Retina (tissue), 1 donor: ENCODE measurements around the gene KATNB1.

Experiments
- DNase-seq: peaks from one replicate; pipeline ENCODE4 v3.0.0-alpha.2; 2016

Gene KATNB1

DNA sequence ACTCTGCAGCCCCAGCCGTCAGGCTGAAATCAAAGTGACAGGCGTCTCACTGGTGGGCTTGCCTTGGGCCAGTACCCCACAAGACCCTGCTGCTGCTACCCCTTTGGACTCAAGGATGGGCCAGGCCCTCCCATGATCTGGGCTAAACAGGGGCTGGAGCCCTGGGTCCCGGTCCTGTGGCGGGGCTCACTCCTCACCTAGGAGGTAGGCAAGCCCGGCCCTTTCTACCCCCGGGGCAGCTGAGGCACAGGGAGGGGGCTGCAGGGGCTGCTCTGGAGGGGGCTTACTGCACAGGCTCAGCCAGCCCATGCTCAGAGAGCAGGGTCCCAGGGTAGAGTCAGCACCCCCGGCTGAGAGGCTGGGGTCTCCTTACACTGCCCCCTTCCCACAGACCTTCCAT is 23.6 kb downstream of the KATNB1 start:
- no peak for DNase-seq

DNA sequence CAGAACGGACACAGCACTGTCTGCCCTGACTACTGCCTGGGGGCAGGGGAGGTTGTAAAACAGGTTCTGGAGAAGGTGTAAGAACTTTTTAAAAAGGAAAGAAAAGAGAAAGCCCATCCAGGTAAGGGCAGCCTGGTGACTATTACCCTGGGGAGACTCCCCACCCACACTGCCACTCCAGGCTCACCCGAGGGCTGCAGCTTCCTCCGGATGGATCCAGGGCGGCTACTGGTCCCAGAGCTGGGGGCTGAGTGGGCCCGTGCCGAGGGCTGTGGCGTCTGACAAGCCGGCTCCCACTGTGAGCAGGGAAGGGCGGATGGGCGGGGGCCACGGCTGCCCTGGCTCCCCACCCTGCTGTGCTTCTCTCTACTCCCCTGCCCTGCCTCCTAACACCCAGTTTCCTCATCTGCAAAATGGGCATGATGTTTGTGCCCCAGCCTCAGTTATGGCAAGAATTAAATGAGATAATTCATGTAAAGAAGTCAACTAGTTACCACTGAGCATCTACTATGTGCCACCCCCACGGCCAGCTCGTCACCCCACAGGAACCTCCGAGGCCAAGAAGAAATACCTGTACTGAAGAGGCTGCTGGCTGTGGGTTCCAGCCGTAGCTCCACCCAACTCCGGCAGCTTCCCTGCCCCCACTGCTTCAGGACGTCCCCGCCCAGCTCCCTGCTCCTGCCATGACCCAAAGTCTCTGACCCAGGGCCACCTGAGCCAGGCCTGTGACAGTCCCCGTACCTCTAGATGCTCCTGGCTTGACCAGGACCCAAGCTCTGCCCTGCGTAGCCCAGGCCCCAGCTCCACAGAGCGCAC is 24.2 kb downstream of the KATNB1 start:
- no peak for DNase-seq

DNA sequence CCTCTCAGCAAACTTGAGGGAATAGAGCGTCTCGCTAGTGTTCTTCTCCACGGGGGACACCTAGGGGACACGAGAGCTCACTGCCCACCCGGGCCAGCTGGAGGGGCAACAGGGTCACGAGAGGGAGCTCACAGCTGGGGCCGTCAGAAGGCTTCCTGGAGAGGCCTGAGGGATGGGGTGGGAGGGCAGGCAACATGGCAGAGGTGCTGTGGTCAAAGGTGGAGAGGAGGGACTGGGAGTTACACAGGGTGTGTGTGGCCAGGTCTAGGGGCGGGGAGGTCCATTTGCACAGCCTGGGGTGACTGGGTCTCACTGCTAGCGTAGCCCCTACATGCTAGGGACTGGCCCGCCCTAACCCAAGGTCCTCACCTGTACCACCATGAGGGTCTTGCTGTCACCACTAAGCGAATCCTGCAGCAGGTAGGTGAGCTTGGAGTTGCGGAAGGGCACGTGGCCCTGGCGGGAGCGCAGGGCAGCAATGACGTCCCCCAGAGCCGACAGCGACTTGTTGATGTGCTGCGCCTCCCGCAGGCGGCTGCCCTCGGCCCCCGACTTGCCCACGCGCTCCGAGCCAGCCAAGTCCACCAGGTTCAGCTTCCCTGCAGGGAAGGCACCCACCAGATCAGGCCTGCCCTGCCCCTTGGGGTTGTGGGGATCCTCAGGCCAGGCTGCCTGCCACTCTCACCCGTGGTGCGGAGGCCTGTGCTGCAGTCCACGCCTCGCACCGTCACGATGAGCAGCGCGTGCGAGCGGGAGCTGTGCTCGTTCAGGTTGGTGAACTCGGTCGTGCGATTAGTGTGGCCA is 25.0 kb downstream of the KATNB1 start:
- no peak for DNase-seq

DNA sequence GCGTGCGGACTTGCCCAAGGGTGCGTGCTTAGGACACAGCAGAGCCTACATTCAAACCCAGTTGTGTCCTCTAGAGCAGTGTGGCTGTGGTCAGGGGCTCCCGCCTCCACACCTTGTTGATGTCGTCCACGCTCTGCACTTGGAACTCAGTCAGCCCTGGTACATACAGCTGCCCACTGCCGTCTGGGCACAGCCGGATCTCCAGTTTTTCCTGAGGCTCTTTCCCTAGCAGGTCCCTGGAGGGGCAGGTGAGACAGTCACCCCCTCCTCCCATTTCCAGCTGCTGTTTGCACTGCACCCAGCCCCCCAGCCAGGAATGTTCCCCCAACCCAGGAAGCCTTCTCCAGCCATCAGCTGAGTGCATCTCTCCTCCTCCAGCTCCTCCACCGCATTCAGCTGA is 25.7 kb downstream of the KATNB1 start:
- DNase-seq = no peak

DNA sequence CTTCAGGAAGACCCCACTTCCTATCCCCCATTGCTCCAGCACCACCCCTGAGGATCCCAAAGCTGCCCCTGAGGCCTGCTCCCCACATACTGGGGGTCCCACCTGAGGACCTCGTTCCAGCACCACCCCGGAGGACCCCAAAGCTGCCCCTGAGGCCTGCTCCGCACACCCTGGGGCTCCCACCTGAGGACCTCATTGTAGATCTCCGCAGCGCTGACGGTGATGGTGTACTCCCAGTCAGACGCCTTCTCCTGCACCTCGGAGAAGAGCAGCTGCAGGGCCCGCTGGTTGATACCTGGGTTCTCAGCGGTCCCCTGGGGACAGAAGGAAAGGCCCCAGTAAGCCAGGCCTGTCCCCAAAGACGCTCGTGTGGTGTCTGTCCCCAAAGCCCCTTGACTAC is 26.4 kb downstream of the KATNB1 start:
- no peak for DNase-seq

DNA sequence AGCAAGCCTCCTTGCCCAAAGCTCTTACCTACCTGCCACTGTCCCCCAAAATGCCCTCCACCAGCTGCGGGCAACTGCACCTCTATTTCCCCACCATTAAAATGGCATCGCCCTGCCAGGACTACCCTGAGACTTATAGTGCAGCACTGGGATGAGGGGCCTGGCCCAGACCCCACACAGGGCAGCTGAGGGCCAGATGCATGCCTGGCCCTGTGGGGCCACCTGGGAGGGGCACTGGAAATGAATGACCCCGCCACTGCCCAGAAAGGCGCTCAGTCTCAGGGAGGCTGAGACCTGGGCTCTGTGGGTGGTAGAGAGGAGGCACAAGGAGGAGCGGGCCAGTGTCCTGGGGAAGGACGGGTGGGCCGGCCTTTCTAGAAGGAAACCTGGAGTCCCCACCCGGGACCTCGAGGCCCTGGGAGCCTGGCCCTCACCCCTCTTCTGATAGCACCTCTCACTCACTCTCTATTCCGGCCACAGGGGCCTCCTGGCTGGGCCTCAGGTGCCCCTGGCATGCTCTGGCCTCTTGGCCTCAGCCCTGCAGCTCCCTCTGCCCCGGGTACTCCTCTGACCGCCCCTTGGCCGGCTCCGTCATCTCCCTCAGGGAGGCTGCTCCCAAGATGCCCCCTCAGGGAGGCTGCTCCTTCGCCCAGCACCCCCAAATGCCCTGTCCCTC is 26.9 kb downstream of the KATNB1 start:
- DNase-seq = no peak

DNA sequence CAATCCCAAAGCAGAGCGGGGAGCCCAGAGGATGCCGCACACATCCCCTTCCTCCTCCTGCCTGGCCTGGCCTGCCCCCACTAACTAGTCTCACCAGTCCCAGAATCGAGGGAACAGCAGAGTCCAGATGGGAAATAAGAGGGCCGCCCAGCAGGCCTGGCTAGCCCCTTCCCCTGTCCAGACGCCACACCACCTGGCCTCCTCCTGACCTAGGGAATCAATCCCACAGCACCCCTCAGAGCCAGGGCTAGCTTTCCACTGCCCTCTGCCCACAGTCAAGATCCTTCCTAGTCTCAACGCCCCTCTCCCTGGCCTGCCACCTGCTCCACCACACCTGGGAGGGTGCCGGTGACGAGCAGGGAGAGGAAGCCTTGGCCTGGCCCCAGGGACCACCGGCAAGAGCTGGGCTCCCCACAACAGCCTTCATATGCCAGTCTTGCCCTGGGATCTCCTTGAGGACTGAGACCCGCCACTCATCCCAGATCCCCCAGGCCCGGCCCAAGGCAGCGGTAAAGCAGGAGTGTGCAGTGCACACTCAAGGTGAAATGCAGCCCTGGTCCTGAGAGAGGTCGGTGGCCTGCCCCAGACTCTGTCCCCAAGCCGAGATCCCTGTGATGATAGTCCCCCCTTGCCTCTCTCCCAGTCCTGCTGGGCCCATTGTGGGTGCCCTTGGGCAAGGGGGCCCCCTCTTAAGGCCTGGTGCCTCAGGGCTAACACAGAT is 27.9 kb downstream of the KATNB1 start:
- peak; percentile 20 for DNase-seq

DNA sequence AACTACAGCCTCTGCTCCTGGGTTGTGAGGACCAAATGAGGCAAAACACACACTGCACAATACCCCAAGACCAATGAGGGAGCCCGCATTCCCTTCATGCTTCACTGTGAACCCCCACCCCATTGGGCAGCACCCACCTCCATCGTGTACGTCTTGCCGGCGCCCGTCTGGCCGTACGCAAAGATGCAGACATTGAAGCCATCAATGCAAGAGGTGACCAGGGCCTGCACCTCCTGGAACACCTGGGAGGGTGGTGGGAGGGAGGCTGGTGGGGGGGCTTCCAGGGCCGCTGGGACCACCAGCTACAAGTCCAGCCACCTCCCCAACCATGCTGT is 28.4 kb downstream of the KATNB1 start:
- DNase-seq = no peak

DNA sequence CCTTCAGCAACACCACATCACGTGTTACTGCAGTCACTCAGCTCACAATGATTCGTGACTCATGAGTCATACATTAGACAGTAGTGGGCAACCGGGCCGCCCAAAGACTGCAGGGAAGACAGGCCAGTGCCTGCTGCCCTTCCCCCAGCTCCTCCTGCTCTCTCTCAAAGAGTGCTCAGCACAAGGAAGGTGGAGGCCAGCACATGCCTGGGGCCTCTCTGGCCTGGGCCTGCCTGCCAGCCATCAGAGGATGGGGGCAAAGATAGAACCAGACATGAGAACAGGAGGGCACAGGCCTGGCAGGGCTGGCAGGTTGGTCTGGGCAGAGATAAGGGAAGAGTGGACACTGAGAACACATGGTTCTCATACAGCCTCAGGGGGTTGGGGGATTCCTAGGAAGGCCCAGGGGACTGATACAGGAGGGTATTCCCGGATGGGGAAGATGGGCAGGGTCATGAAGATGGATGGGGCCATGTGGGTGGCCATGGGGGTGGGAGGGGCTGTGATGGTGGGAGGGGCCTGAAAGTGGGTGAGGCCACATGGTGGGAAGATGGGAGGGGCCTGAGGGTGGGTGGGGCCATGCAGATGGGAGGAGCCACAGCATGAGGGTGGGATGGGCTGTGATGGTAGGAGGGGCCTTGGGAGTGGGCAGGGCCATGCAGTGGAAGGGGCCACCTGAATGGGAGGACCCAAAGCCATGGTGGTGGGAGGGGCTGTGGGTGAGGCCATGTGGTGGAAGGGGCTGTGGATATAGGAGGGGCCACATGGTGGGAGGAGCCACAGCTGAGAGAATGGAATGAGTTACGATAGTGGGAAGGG is 29.0 kb downstream of the KATNB1 start:
- no peak for DNase-seq

DNA sequence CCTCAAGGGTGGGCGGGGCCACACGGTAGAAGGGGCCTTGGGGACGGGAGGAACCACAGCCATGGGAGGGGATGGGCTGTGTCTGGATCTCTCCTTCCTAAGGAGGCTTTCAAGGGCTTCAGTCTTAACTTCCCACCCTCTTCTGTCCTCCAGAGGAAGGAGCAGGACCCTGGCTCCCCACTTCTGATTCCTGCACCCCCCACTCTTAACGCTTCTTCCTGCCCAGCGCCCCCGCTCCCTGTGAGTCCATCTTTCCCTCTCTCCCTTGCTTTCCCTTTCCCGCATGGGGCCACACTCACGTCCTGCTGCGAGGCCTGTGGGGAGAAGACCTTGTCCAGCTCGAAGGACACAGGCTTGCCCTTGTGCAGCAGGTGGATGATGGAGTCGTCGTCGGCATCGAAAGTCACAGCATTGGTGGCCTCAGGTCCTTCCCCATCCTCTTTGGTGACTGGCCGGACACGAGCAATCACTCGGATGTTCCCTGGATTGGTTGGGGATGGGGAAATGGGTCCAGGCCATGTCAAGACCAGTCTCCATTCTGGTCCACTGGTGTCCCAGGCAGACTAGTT is 29.7 kb downstream of the KATNB1 start:
- no peak for DNase-seq

DNA sequence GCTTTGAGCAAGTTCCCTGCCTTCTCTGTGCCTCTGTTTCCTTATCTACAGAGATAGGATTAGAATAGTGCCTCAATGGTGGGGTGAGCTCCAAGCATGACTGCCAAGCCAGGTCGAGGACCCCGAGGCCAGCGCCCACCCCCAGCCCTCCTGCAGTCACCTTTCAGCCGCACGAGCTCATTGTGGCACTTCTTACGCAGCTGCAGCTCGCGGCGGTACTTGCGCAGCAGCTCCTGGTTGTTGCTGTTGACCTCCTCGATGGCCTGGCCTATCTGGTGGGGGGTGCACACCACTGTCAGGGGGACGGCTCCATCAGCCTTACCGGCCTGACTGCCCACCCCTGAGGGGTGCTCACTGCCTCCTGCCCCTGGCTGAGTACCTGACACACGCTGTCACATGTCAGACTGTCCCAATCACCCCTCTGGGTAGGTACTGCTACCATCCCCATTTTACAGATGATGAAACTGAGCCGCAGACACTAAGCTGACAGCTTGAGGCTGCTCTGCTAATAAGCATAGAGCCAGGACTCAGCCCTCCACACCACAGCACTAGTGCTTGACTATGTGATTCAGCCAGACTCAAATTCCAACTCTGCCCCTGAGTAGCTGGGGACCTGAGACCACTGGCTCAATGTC is 31.3 kb downstream of the KATNB1 start:
- no peak for DNase-seq

DNA sequence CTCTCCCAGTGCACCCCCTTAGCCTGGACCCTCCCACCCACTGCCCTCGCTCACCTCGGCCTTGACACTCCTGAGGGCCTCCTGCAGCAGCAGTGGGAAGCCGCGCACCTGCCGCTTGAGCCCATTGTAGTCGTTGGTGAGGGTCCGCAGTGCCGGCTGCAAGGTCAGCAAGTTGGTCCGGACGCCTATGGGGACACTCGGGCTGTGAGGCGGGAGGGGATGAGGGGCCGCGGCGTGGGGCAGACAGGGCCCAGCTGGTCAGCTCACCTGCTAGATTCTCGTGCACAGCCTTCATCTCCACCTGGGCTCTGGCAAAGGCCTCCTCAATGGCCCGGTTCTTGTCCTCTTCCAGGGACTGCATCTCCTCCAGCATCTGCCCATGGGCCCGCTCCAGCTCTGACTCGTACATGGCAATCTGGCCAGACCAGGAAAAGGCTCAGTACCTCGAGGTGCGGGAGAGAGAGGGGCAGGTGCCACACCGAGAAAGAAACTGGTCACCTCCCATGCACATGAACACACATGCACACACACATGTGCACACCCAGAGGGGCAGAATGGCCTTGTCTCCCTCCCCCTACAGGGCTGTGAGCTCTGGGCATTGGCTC is 34.1 kb downstream of the KATNB1 start:
- no peak for DNase-seq

DNA sequence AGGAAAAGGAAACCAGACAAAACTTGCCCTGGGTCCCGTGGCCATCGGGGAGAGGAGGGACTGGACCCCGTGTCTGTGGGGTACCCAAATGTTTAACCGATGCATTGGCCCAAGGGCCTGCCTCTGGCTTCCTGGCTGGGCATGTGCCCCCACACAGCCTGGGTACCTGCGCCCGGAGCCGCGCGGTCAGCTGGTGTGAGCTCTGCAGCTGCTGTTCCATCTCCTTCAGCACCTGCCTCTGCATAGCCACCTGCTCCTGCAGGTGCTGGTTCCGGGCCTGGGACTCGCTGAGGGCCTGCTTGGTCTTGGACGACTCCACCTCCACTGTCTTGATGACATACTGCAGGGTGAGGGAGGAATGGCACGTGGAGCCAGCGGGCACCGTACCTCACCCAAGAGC is 34.8 kb downstream of the KATNB1 start:
- DNase-seq = no peak

DNA sequence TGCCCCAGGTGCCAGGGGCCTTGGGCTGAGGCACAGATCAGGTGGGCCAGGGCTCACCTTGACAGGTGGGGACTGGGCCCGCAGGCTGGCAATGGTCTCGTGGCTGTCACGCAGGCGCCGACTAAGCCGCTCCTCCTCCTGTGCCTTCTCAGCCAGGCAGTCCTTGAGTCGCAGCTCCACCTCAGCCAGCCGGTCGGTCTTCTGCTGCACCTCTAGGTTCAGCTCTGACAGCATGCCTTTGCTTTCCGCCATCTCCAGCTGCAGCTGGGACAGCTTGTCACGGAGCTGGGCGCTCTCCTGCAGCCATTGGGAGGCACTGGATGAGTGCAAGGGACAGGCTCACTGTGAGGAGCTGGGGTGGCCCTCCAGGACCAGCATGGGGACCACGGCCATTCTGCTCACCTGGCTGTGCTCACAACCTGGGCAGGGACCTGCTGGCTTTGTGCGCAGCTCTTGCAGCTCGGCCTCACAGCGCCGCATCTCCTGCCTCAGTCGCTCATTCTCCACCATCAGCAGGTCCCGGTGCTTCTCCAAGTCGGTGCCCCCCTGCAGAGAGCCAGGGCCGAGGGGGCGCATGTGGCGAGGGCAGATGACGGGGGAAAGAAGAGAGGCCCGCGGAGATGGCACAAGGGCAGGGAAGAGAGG is 35.7 kb downstream of the KATNB1 start:
- DNase-seq = no peak

DNA sequence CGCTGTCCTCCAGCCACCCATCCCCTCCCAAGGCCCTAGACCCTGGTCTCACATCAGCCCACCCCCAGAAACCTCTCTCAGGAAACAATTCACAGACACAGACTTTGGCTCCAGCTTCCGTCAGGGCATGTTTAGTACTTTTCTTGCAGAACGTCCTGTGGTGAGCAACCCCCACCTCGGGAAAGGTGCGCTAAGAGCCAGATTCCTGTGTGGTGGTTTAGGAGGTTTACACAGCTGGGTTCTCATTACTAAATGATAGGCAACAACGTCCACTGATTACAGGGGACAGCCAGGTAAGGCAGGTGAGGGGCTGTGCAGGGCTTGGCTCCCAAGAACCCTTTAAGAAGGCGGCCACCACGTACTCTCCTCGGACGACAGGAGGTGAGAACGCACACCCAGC is 37.4 kb downstream of the KATNB1 start:
- DNase-seq = no peak

DNA sequence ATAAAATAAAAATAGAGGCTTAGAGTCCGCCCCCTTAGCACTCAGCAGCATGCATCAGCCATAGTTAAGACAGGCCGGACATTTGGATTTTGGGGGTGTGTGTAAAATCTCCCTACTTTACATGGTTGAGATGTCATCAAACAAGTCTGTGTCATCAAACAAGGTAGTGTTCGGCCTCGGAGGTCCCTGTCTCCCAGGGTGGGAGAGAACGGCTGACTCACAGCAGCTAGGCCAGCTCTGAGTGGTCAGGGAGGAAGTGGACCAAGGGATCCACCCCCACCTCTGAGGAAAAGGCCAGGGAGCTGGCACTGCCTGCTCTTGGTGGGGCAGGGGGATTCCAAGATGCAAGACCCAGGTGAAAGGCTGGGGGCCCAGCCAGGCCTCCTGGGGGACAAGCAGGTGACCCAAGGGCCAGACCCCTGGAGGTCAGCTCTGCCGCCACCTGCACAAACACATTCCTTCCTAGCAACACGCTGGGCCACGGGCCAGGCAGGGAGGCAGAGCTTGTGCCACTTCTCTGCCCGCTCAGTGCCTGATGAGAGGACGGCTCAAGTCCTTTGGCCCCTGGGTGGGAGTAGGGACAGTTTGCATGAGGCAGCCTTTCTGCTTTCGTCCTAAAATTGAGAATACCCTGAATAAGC is 38.2 kb downstream of the KATNB1 start:
- no peak for DNase-seq

DNA sequence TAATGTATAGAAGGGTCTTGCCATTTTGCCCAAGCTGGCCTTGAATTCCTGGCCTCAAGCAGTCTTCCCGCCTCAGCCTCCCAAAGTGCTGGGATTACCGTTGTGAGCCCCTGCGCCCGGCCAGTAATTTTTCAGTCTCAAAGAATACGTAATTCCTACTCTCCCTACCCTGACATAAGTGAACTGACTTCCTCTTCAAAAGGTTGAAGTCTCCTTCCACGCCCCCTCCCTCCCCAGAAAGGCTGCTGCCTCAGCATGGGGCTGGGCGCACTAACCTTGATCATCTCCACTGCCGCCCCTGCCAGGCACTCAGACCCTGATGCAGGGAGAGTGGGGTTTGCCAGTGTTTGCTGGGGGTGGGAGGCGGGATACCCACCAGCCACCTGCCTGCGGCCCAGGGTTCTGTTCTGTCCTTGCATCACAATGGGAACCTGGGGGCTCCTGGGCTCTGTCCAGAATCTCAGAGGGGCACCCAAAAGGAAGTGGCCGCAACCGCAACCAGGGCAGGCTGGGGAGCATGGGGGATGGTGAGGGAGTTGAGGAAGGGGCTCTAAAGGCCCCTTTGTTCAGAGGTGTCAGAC is 39.2 kb downstream of the KATNB1 start:
- DNase-seq = no peak

DNA sequence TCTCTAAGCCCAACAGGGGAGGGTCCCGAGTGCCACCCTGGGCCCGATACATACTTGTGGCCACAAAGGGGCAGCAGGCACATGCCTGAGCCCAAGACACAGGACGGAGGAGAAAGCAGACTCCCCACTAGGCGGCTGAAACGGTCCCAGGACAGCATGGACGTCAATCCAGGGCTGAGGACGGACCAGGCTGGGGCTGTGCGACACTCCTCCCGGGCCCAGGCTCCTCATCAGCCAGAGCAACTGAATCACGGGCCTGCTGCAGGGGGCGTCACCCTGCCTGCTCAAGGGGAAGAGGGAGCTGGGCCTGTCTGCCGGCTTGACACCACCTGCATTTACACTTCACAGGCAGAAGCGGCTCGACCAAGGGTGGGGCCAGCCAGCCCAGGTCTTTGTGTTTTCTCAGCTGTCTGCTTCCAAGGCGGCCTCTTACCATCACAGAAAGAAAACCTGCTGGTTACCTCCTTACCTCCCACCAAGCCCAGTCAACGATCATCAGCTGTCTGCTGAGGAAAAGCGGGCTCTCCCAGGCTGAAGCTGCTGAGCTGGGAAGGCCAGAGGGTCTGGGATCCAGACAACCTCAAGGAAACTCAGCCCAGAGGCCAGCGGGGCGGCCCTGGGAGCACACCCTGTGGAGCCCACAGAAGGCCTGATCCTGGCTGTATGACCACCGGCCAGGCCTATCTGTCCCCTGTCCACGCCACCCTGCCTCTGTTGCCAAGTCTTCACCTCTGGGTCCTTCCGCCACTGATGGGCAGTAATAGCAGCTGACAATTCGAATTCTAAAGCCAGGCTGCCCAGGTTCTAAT is 40.3 kb downstream of the KATNB1 start:
- DNase-seq = peak; percentile 81

DNA sequence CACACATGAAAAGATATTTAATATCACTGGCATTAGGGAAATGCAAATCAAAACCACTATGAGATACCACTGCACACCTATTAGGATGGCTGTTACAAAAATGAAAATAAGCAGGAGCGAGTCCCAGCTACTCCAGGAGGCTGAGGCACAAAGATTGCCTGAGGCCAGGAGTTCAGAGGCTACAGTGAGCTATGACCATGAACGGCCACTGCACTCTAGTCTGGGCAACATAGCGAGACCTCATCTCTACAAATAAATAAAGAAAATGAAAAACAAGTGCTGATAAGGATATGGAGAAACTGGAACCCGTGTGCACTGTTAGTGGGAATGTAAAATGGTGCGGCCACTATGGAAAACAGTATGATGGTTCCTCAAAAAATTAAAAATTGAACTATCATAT is 43.1 kb downstream of the KATNB1 start:
- no peak for DNase-seq
